IgD-negative memory B cell (primary cell): Measurements from ENCODE around the gene CACNA2D1. TPM values are rescaled to one million over a fixed set of nuclear protein-coding genes. Genes with fewer than 3 reads are reported as not detected.

Experiments
- H3K27ac Mint-ChIP-seq, 3 donors: one replicate each; pipeline ENCODE4 v1.8.0; 2020 to 2022; ENCODE audit warnings: mild to moderate bottlenecking in 3 of 3, mixed read lengths in 3 of 3, moderate library complexity in 1 of 3
- H3K27me3 Mint-ChIP-seq: one replicate; pipeline ENCODE4 v1.8.0; 2021; ENCODE audit warnings: mixed read lengths
- H3K36me3 Mint-ChIP-seq: one replicate; pipeline ENCODE4 v1.8.0; 2020; ENCODE audit warnings: mild to moderate bottlenecking, mixed read lengths
- H3K4me1 Mint-ChIP-seq, 3 donors: one replicate each; pipeline ENCODE4 v1.8.0; 2020 to 2022; ENCODE audit warnings: mixed read lengths in 3 of 3, mild to moderate bottlenecking in 1 of 3
- H3K4me3 Mint-ChIP-seq, 4 donors: one replicate each; pipeline ENCODE4 v1.8.0; 2020 to 2022; ENCODE audit warnings: mild to moderate bottlenecking in 4 of 4, mixed read lengths in 4 of 4, moderate library complexity in 3 of 4
- H3K9me3 Mint-ChIP-seq, 3 donors: one replicate each; pipeline ENCODE4 v1.8.0; 2020 to 2021; ENCODE audit warnings: mixed read lengths in 3 of 3, mild to moderate bottlenecking in 1 of 3
- polyA plus RNA-seq: library from polyadenylated mRNA; unstranded; fragments of 300-500 nt; fragmentation: Illumina TruSeq; gene quantifications from one replicate; pipeline ENCODE4 v1.2.3, GENCODE V29; 2021

CACNA2D1 gene
- polyA plus RNA-seq, 1 donor from 2014 or later, result not detected

DNA sequence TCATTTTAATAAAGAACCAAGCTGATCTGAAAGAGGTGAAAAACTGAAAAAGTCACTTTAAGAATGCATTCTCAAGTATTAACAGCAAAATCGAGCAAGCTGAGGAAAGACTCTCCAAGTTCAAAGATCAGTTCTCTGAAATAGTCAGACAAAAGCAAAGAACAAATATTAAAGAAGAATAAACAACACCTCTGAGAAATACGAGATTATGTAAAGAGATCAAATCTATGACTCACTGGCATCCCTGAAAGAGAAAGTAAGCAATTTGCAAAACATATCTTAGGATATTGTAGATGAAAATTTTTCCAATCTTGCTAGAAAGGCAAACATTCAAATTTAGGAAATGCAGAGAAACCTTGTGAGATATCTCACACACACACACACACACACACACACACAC is 535.4 kb downstream of the CACNA2D1 start:
- H3K4me3 Mint-ChIP-seq, result no peak overlapping the region
- H3K27ac Mint-ChIP-seq, result no peak overlapping the region
- H3K36me3 Mint-ChIP-seq, result no peaks in the 10 kb centered on the region
- H3K27me3 Mint-ChIP-seq, result no peaks in the 10 kb centered on the region
- no peaks in the 10 kb centered on the region for H3K4me1 Mint-ChIP-seq
- peaks cover under 1 to 13% (median 6%) of the 10 kb centered on the region in 3 donors for H3K9me3 Mint-ChIP-seq

DNA sequence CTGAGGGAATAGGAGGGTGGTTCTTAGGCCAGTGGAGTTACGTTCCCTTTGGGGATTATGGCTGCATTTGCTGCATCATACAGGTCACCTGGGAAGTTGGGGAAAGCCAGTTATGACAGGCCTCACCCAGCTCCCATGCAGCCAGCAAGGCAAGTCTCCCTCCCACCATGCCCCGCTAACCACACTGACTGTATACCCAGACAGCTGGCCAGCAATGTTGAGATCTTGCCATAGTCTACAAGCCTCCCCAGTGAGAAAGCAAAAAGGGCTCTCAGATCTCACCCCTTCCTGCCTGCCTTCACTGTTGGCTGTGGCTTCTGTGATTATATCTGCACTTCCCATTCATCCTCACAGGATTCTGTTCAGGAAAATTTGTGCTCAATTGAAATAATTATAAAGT is 540.5 kb downstream of the CACNA2D1 start:
- no peak overlapping the region for H3K4me3 Mint-ChIP-seq
- no peaks in the 10 kb centered on the region for H3K36me3 Mint-ChIP-seq
- no peaks in the 10 kb centered on the region for H3K27me3 Mint-ChIP-seq
- H3K9me3 Mint-ChIP-seq, result peaks cover 3 to 16% (median 12%) of the 10 kb centered on the region in 3 donors
- no peak overlapping the region for H3K27ac Mint-ChIP-seq
- H3K4me1 Mint-ChIP-seq, result no peaks in the 10 kb centered on the region

DNA sequence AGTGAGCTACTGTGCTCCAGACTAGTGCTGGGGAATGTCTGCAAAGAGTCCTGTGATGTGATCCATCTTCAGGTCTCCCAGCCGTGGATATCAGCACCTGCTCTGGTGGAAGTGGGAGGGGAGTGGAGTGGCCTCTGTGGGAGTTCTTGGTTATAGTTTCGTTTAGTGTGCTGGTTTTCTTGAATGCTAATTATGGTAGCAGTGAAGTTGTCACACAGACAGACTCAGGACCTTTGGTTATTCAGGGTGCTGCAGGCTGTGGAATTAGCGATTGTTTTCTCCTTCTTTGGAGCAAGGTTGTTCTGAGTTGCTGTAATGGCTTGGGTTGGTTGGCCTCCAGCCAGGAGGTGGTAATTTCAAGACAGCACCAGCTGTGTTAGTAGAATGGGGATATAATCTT is 541.0 kb downstream of the CACNA2D1 start:
- Mint-ChIP-seq H3K36me3 (no peaks in the 10 kb centered on the region), H3K27ac (no peak overlapping the region), H3K4me1 (no peaks in the 10 kb centered on the region), H3K4me3 (no peak overlapping the region), H3K27me3 (no peaks in the 10 kb centered on the region), H3K9me3 (peaks cover 3 to 17% (median 15%) of the 10 kb centered on the region in 3 donors)
